Panc1 (cell line): ENCODE results near the gene SGF29.
"Not testable (repeated sequence)": the region's sequence is repeated elsewhere in the genome, so short reads cannot be mapped to it uniquely, and the experiment has no call there.

Experiments used
- CTCF ChIP-seq: fragments of 450-650 bp; IDR thresholded peaks from 2 replicates; pipeline ENCODE4 v1.5.1; 2017; ENCODE audit warnings: mild to moderate bottlenecking
- POLR2AphosphoS5 ChIP-seq: IDR thresholded peaks from 2 replicates; pipeline ENCODE4 v1.6.1; 2012; ENCODE audit warnings: mild to moderate bottlenecking, low read depth, low read length, moderate library complexity
- REST ChIP-seq, 2 experiments: IDR thresholded peaks; 2 replicates each; pipeline ENCODE4 v1.6.1; 2011 to 2012; ENCODE audit warnings: low read depth in 2 of 2, control low read depth in 1 of 2, low read length in 1 of 2, mild to moderate bottlenecking in 1 of 2, moderate library complexity in 1 of 2; ENCODE audit not compliant: insufficient read depth in 1 of 2

- not testable (repeated sequence) for TF ChIP-seq POLR2AphosphoS5; CTCF; REST (IDR thresholded peaks at IDR 0.05; ENCODE audit: insufficient read depth in 1 of 2, low read depth in 2 of 2, low read length in 1 of 2)
These were observed 77.2 kb downstream of the SGF29 start for GRCh38 chr16:28630905-28631304.
